Activated naive CD4-positive, alpha-beta T cell treated with Interleukin-2 at 50 U/mL for 16 hours (primary cell): ENCODE results near the gene THY1.
A peak's percentile ranks its signal among the peaks of the same experiment; 100 is the strongest.

Experiments
- DNase-seq: peaks from one replicate; pipeline ENCODE4 v3.0.0-alpha.2; 2020

Gene THY1

GRCh38 chr11:119381181-119381988 lies 41.6 kb downstream of the THY1 start, which contains the start of gene USP2:
Gene USP2 (minus strand): TSS chr11:119381690. CDS start chr11:119373480, 8,210 bp downstream.
- DNase-seq: peak; percentile 97

GRCh38 chr11:119380827-119381180 lies 42.2 kb downstream of the THY1 start:
- no peak for DNase-seq

DNA sequence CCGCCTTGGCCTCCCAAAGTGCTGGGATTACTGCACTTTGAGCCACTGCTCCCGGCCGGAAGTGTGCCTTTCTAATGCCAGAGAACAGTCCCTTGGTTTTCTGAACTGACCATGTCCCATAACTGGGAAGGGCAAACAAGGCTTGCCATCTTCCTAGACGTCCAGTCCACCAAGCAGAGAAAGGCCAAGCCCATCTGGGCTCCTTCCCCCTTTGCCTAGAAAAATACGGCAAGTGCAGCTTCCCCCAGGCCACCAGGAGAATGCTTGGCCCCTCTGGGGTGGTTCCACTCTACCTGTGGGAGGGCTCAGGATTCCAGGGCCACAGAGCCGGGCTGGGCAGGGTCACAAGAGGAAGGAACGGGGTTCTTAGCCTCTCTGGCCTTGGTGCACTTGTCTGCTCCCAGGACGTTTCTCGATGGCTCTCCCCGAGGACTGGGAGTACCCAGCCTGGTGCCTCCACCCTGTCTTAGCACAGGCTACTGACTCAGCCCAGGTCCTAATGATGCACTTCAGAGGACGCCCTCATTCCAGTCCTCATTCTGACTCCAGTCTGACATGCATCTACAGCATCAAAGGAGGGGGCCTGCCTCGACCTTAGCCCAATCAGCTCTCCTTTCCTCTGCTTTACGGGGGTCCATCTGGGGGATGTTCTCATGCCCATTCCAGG lies 42.7 kb downstream of the THY1 start:
- DNase-seq: no peak

DNA sequence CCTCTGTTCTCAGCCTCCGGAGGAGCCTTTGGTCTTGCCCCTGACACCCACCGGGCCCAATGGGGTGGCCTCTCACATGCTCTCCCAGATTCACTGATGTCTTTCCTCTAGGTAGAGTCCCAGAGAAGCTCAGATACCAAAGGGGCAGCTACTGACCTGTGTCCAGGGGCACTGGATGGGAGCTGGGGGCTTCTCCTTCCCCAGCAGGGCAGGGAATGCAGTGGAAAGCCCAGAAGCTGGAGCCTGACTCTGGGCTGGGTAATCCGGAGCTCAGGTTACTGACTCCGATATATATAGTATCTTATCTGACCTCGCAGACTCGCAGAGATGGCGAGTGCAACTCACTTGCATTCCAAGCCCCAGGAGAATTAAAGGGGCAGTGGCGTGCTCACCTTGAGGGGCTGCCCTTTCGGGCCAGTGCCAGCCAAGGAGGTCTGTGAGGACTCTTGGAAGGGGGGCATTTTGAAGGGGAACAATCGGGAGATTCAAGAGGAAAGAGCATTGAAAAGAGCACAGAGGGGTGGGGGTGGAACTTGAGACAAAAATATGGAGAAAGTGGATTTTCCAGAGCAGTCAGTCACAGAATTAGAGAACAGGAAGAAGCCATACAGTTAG lies 44.0 kb downstream of the THY1 start:
- no peak for DNase-seq

DNA sequence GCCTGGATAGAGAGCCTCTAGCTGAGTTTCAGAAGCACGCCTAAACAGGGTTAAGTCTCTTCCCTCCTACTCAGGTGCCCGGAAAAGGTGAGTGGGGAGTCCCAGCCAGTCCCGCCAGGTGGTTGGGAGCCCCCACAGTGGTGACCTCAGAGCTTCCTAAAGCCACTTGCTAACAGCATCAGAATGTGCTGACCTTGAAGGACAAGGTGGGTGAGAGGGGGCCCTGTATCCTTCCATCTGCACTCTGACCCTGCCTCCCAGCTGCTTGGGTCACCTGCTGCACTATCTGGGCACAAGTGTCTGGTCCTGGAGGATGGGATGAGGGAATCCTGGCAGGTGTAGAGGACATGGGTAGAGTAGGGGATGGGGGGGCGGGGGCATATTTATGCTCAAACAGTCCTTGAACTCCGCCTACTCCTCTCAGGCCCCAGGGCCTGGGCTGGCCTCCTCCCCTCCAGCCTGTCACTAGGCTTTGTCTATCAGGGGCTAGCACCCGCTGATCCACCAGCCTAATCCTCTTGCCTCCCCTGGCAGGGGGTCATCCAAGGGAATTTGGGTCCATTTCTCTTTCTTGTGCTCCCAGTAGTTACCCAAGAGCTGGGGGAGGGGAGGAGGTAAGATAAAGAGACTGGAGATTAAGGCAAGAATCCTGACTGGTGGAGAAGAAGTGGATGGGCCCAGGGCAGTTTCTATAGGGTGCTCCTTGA lies 44.9 kb downstream of the THY1 start:
- DNase-seq: no peak

GRCh38 chr11:119377112-119377901 lies 45.7 kb downstream of the THY1 start:
- DNase-seq: no peak

- DNase-seq: no peak
Measured at GRCh38 chr11:119376197-119376847, 46.6 kb downstream of the THY1 start.

GRCh38 chr11:119375337-119376196 lies 47.4 kb downstream of the THY1 start:
- DNase-seq: no peak

DNA sequence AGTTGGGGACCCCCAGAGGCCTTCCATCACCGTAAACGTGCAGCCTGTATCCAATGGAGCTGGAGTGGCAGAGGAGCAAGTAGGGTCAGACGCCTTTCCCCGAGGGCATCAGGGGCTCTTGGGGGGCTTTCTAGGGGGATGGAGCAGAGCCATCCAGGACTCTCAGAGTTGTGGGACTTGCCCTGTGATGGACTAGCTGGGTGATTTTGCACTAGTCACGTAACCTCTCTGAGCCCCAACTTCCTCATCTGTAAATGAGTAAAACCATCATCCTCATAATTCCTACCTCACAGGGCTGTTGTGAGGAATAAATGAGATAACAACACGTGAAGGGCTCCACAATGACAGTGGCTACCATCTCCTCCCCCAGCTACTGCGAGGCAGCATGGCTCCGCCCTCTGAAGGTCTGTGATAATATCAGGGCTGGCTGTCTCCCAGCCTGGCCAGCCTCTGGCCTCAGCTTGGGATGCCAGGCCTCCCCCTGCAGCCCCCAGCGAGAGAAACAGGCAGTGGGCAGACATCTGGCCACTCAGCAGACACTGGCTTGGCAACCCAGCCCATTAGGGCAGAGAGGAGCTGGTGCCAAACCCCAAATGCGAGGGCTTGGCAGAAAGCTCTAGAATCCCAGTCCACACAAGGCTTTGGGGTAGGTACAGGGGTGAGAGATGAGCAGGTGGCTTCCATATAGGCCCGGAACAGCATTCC lies 48.2 kb downstream of the THY1 start:
- DNase-seq: no peak

- peak; percentile 39 for DNase-seq
Measured at GRCh38 chr11:119373921-119374631, 48.9 kb downstream of the THY1 start.

- no peak for DNase-seq
Measured at GRCh38 chr11:119373059-119373920, 49.7 kb downstream of the THY1 start.

DNA sequence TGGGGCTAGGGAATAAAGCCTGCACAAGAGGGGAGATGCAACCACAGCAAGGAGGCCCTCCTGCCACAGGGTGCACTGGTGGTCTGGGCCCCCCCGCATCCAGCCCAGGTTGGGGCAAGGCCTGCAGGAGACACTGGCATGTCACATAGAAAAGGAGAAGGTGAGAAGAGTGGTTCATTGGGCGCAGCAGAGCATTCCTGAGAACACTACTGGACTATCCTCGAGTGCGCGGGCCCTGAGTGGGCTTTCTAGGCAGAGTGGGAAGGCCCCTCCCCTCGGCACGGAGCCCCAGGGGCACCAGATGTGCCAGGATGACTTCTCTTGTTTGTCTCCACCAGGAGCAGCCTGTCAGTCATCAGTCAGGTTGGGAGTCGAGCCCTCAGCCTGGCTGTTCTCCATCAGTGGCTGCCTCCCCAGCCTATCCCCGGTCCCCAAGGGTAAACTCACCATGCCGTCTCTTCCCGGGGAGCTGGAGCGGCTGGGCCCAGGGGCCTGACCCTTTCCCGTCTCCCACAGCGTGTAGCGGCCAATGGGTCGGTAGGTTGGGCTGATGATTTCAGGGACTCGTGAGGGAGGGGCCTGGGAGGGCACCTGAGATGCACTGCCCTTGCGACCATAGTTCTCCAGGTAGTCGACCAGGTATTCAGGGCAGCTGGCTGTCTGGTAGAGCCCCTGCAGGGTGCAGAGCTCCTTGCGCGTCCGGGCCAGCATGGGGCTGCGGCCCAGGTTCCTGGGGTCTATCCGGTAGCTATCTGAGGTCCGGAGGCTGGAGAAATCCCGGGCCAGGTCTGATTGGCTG lies 50.5 kb downstream of the THY1 start:
- DNase-seq: no peak

GRCh38 chr11:119371778-119372182 lies 51.2 kb downstream of the THY1 start:
- no peak for DNase-seq

- no peak for DNase-seq
Measured at GRCh38 chr11:119371067-119371601, 51.8 kb downstream of the THY1 start.

GRCh38 chr11:119370486-119371046 lies 52.4 kb downstream of the THY1 start:
- DNase-seq: no peak

DNA sequence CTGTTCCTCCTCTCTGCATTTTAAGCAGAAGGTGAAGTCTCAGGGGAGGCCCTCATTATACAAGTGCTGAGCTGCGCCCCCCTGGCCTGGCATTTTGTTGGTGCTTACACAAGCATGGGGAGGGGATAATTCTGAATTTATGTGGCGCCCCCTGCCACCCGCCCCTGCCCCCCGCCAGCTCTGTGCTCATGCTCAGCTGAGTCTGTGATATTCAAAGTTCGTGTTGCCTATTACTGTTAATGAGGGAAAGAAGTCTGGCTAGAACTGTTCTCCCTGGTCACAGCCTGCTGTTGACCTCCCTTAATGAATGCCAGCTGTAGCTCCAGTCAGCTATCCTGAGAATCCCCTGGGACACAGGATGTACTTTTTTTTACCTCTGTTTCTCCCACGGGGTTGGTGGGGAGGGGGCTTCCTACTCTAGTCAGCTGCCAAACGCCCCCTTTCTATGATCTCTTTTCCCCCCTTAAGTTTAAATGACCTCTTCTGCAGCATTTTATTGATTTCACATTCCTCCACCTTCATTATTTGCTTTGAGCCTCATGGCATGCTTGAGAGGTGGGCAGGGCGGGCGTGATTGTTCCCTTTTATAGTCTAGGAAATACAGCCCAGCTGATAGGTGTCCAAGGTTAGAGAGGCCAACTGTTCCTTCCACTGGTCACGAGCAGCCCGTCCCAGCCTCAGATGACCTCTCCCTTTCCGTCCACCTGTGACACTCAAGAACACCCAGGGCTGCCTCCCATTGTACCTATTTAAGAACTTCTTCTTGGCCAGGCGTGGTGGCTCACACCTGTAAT lies 53.6 kb downstream of the THY1 start:
- no peak for DNase-seq
